Muscle of arm (tissue), 12 donors: ENCODE results near the gene CHDH. TPM values are rescaled to one million over a fixed set of nuclear protein-coding genes. Genes with fewer than 3 reads are reported as not detected.

Source experiments
- DNase-seq: peaks from one replicate; pipeline ENCODE4 v3.0.0-alpha.2; 2013
- polyA plus RNA-seq, 12 donors: library from polyadenylated mRNA; unstranded; fragments of 120-200 nt; gene quantifications; one replicate each; pipeline ENCODE4 v1.2.1, GENCODE V29; 2013; ENCODE audit not compliant: insufficient read length in 12 of 12

CHDH gene
- polyA plus RNA-seq, 12 donors = 0.75 to 2.8 (median 1.0) TPM; not detected in 1

GRCh38 chr3:53795176-53795575, 51.0 kb downstream of the CHDH start:
- DNase-seq = no peak

GRCh38 chr3:53794597-53794996, 51.6 kb downstream of the CHDH start:
- no peak for DNase-seq

DNA sequence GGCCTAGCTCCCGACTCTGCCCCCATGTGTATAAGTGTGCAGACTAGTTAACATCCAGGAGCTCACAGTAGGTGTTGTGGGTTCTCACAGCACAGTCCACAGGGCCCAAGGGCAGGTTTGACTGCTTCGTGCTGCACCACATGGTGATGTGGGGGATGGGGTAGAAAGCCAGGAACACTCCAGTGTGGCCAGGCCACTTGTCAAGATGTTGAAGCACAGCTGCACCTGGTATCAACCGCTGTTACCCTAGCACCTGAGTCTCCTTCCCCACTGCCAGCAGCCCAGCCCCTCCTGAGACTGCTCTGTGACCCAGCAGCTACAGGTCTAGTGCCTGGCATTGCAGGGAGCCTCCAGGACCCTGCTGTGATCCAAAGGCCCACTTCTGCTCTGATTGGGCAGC, 53.4 kb downstream of the CHDH start:
- DNase-seq = no peak

GRCh38 chr3:53791317-53791716, 54.9 kb downstream of the CHDH start:
- DNase-seq = no peak

GRCh38 chr3:53790470-53790869, 55.7 kb downstream of the CHDH start:
- DNase-seq = no peak

- DNase-seq = no peak
These were observed 56.8 kb downstream of the CHDH start for GRCh38 chr3:53789459-53789858.

- no peak for DNase-seq
These were observed 58.2 kb downstream of the CHDH start for GRCh38 chr3:53788038-53788437.

- no peak for DNase-seq
These were observed 59.2 kb downstream of the CHDH start for GRCh38 chr3:53787016-53787415.

GRCh38 chr3:53780806-53781205, 65.4 kb downstream of the CHDH start:
- DNase-seq = no peak

- no peak for DNase-seq
These were observed 66.0 kb downstream of the CHDH start for GRCh38 chr3:53780171-53780570.

DNA sequence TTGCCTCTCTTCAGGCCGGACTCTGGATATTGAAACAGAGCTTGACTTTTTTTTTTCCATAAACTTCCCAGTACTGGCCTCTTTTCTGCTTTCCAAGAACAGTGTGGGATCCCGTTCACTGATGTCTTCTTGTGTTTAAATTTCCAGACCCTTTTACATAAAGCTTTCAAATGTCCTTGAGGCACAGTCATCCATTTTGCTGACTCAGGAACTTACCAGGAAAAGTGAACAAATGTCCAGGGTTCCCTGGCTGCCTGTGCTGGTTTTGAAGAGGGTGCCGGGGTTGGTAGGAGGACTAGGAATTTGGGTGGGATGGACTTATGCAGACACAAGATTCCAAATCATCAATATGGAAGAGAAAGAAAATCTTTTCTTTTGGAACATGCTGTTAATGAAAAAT, 68.1 kb downstream of the CHDH start:
- DNase-seq = no peak

GRCh38 chr3:53777468-53777867, 68.8 kb downstream of the CHDH start:
- DNase-seq = no peak

DNA sequence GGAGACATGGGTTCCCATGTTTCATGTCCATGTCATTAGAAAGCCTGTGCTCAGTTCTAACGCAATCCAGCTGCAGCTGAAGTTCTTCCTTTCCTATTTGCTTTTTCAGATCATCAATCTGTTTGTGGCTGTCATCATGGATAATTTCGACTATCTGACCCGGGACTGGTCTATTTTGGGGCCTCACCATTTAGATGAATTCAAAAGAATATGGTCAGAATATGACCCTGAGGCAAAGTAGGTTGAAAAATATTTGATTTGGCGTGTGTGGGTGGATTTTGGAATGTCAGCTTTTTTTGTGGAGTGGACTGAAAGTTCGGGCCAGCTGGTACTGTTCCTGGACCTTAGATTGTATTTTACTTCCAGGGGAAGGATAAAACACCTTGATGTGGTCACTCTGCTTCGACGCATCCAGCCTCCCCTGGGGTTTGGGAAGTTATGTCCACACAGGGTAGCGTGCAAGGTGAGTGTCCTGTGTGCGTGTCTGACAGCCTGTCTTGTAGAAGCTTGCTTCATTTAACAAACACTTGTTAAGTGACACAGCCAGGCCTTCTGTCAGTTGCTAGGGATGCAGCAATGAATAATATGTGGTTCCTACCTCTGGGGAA, 69.6 kb downstream of the CHDH start:
- DNase-seq = no peak

- DNase-seq = no peak
These were observed 70.4 kb downstream of the CHDH start for GRCh38 chr3:53775834-53776251.

GRCh38 chr3:53775018-53775417, 71.2 kb downstream of the CHDH start:
- DNase-seq = no peak

GRCh38 chr3:53774414-53774813, 71.8 kb downstream of the CHDH start:
- no peak for DNase-seq

DNA sequence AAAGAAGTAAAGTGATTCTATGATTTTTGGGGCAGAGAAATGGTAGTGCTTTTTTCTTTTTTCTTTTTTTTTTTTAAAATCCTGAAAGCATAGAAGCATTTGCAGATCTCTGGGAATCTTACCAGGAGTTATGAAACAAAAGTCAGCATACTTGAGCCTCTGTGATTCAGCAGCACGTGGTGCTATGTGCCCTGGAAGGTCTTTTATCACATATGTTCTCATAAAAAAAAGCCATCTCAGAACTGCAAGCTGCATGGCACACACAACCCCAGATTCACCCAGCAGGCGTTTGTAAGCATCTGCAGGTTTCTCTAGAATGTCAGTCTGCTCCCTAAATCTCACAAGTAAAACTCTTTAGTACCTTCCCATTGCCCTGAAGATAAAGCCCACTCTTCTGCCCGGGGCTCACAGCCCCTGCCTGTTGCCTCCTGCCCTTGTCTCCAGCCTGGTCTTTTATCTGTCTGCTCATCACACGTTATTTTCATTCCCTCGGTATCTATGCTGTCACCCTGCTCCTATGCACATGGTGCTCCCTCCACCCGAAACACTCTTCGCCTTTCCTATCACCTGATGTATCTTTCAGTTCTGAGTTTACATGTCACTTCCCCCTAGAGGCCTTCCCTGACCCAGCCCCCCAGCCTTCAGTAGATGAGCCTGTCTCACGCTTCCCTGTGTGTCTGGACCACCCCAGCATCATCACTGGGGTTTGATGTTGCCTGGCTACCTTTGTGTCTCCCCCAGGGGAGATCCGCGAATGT, 72.4 kb downstream of the CHDH start:
- DNase-seq = peak; percentile 37

- peak; percentile 21 for DNase-seq
These were observed 73.2 kb downstream of the CHDH start for GRCh38 chr3:53773021-53773436.

DNA sequence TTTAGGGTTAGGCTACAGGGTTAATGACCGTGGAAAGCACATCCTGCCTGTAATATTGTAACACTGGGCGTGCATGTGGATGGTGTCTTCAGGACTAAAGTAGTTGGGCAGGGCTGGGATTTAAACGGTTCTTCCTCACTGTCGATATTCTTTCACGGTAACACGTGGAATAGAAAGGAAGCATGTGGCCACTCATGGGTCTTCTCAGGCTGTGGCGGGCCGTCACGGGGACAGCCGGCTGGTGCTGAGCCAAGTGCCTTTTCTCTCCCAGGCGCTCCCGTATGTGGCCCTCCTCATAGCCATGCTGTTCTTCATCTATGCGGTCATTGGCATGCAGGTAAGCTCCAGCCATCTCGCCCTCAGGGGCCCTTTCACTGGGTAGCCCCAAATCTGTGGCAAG, 73.7 kb downstream of the CHDH start:
- no peak for DNase-seq

DNA sequence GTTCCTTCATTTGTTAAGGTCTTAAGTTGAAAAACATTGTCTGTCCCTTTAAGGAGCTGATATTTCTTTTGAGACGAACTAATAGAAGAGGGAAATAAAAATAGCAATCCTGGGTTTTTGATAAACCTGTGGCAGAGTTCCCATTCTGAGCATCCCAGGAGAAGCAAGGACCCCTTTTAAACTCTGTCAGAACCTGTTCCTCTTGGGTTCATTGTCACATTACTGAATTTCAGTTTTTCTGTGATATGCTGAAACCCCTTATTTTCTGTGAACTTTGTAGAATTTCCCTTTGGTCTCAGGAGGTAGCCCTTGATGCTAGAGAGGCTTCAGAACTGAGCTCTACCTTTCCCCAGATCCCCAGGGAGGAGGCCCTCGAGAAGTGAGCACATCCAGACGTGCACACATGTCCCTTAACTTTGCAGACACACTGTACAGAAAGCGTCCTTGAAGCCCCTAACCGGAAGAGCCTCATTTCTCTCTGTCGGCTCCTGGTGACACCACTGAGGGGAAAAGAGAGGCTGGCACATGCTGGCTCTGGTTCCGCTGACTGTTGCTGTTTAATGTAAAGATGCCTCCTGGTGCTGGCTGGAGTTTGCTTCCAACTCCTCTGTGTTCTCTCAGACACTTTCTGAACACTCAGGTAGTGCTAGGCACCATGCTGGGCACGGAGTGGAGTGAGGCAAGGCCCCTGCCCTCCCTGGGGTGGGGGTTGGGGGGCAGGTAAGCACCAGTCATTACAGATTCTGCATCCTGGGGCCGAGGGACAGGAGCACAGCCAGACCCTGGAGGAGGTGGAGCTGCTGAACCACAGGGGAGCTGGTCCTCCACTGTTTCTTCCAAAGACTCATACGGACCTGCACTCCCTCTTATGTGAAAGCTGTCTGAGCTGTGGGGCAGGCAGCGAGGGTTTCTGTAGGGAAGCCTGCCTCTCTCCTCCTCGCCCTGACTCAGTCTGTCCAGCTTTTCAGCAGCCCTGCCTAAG, 77.5 kb downstream of the CHDH start:
- no peak for DNase-seq

GRCh38 chr3:53766706-53767105, 79.5 kb downstream of the CHDH start:
- DNase-seq = no peak

DNA sequence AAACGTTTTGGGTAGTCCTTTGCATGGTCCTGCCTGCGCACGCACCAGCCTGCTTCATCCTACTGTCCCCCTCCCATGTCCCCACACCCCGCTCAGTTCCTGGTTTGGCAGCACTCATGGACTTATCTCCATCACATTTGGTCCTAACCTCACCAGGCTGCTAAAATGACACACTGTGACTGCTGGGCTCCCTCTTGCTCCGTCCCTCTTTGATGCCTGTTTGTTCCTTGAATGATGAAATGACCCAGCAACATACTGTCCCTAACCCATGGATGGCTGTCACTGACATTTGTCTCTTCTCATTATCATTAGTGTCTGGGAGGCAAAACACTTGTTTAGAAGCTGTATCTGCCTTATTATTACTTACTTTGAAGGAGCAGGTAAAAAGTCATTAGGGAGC, 80.5 kb downstream of the CHDH start:
- DNase-seq = no peak
